Endothelial cell of umbilical vein (primary cell): ENCODE data around the gene TBX1.

Source experiments
- EZH2 ChIP-seq: IDR thresholded peaks from 2 replicates; pipeline ENCODE4 v1.6.1; 2012; ENCODE audit warnings: borderline replicate concordance, low read depth, mild to moderate bottlenecking, moderate library complexity, low read length, inconsistent platforms; ENCODE audit not compliant: severe bottlenecking
- FOS ChIP-seq: IDR thresholded peaks from 2 replicates; pipeline ENCODE4 v1.6.1; 2011; ENCODE audit warnings: mild to moderate bottlenecking, low read length, moderate library complexity, borderline replicate concordance; ENCODE audit not compliant: insufficient read depth
- JUN ChIP-seq: IDR thresholded peaks from 2 replicates; pipeline ENCODE4 v1.6.1; 2011; ENCODE audit warnings: borderline replicate concordance, low read depth; ENCODE audit not compliant: insufficient read length, insufficient read depth
- POLR2A ChIP-seq: IDR thresholded peaks from 2 replicates; pipeline ENCODE4 v1.6.1; 2012; ENCODE audit warnings: low read depth, mild to moderate bottlenecking, control low read depth, low read length
- POLR2AphosphoS5 ChIP-seq: IDR thresholded peaks from 2 replicates; pipeline ENCODE4 v1.6.1; 2012; ENCODE audit warnings: low read depth, mild to moderate bottlenecking, control low read depth, low read length, moderate library complexity; ENCODE audit not compliant: insufficient read depth
- TF ChIP-seq, protein P1 (sequence below), 2 donors: IDR thresholded peaks; 1 replicate in 1 of 2; 2 replicates in 1 of 2; pipeline ENCODE4 v1.5.1; 2011; ENCODE audit warnings: low read length in 2 of 2, mild to moderate bottlenecking in 2 of 2, moderate library complexity in 2 of 2, control low read depth in 1 of 2, inconsistent platforms in 1 of 2, low read depth in 1 of 2; ENCODE audit not compliant: insufficient read depth in 1 of 2; ENCODE audit errors: extremely low read depth in 1 of 2

DNA sequence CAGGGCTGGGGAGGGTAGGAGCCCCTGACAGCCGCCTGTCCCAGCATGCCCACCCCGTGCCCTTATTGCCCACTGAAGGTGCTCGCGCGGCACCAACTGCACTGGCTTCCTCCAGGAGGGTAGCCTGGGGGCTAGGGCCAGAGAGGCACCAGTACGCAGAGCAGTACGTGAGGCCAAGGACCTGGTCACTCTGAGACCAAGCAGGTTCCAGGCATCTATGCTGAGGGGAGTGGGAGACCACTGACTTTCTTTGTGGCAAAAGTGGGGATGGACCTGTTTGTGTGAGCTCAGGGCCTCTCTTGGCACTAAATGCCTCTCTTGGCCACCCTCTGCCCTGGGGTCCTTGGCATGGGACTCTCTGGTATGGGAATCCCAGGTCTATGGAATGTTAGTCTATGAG is 26.4 kb upstream of the TBX1 start:
- TF ChIP-seq POLR2A: no peak
- TF ChIP-seq, protein P1, sequence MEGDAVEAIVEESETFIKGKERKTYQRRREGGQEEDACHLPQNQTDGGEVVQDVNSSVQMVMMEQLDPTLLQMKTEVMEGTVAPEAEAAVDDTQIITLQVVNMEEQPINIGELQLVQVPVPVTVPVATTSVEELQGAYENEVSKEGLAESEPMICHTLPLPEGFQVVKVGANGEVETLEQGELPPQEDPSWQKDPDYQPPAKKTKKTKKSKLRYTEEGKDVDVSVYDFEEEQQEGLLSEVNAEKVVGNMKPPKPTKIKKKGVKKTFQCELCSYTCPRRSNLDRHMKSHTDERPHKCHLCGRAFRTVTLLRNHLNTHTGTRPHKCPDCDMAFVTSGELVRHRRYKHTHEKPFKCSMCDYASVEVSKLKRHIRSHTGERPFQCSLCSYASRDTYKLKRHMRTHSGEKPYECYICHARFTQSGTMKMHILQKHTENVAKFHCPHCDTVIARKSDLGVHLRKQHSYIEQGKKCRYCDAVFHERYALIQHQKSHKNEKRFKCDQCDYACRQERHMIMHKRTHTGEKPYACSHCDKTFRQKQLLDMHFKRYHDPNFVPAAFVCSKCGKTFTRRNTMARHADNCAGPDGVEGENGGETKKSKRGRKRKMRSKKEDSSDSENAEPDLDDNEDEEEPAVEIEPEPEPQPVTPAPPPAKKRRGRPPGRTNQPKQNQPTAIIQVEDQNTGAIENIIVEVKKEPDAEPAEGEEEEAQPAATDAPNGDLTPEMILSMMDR (IDR thresholded peaks at IDR 0.05; ENCODE audit: extremely low read depth in 1 of 2, insufficient read depth in 1 of 2, low read depth in 1 of 2, low read length in 2 of 2): no peak
- TF ChIP-seq FOS: no peak
- no peak for TF ChIP-seq EZH2
- TF ChIP-seq POLR2AphosphoS5: no peak
- TF ChIP-seq JUN: no peak
